K562 (cell line): ENCODE measurements around the gene CHMP2A. TPM values are rescaled to one million over a fixed set of nuclear protein-coding genes. Genes with fewer than 3 reads are reported as not detected.
A peak's percentile ranks its signal among the peaks of the same experiment; 100 is the strongest.

ENCODE experiments used
- ARID4B ChIP-seq: sonication (generic); formaldehyde crosslinking; IDR thresholded peaks from 2 replicates; pipeline ENCODE4 v1.8.0; 2022; ENCODE audit warnings: mild to moderate bottlenecking, missing genetic modification reagents
- CBX1 ChIP-seq: sonication (generic); IDR thresholded peaks from 2 replicates; pipeline ENCODE4 v1.6.1; 2016; ENCODE audit warnings: antibody characterized with exemption, low read depth, mild to moderate bottlenecking
- CBX8 ChIP-seq: fragments of 200-600 bp; sonication (generic); IDR thresholded peaks from 2 replicates; pipeline ENCODE4 v1.6.1; 2012; ENCODE audit warnings: borderline replicate concordance, mixed run types, low read depth, mild to moderate bottlenecking, moderate library complexity, mixed read lengths, low read length, control low read depth, inconsistent platforms; ENCODE audit not compliant: poor library complexity, severe bottlenecking; ENCODE audit errors: extremely low read depth
- EP300 ChIP-seq: IDR thresholded peaks from 2 replicates; pipeline ENCODE4 v1.6.1; 2012; ENCODE audit warnings: low read length, improper control_type of control experiment
- GABPA ChIP-seq: fragments of 200-800 bp; sonication (Bioruptor generic); conservative IDR thresholded peaks from 2 replicates; pipeline ENCODE4 v1.6.1; 2016; ENCODE audit warnings: low read depth, missing genetic modification characterization, missing compliant biosample characterization
- GTF3C2 ChIP-seq: IDR thresholded peaks from 3 replicates; pipeline ENCODE4 v1.6.1; 2011; ENCODE audit warnings: borderline replicate concordance, mild to moderate bottlenecking, moderate library complexity; ENCODE audit not compliant: insufficient read length; ENCODE audit errors: extremely low read depth
- NFE2 ChIP-seq: IDR thresholded peaks from 2 replicates; pipeline ENCODE4 v1.6.1; 2014; ENCODE audit warnings: antibody characterized with exemption, low read depth
- UBTF ChIP-seq, 2 experiments: IDR thresholded peaks; 2 replicates each; pipeline ENCODE4 v1.6.1; 2012; ENCODE audit warnings: improper control_type of control experiment in 2 of 2, low read depth in 2 of 2, low read length in 2 of 2, borderline replicate concordance in 1 of 2
- polyA plus RNA-seq, 8 experiments: library from polyadenylated mRNA; depleted of rRNA in 4 of 8; stranded (reverse) in 5 of 8; unstranded in 3 of 8; fragments of >200 nt; fragmentation: Nextera tagmentation in 2 of 8; fragmentation: Illumina TruSeq in 1 of 8; extraction: Ambion mirVana in 2 of 8; extraction: Trizol in 1 of 8; gene quantifications; 2 replicates each; pipeline versions ENCODE4 v1.2.1 to v1.2.3, GENCODE V29; 2011 to 2014; ENCODE audit warnings: inconsistent platforms in 1 of 8, missing spikeins in 1 of 8
- total RNA-seq, 7 experiments: library from RNA; depleted of rRNA in 6 of 7; stranded (reverse); fragments of >200 nt in 6 of 7; fragmentation: Illumina TruSeq in 2 of 7; extraction: Trizol in 2 of 7; gene quantifications; 2 replicates each; pipeline versions ENCODE4 v1.2.1 to v1.2.3, GENCODE V29; 2011 to 2021; ENCODE audit warnings: low replicate concordance in 1 of 7

The CHMP2A gene
- total and polyA plus RNA-seq, 9 of the 15 experiments (the other 6 are each of a cell fraction or from before 2014, with no cell fraction given) = 57.6 to 159 (median 87.2) TPM

- TF ChIP-seq CBX8 (no peak), GABPA (tag) (0 out of 2 replicates have a peak, but pooled peaks have one; percentile 32), EP300 (peak; percentile 75), GTF3C2 (no peak), NFE2 (peak; percentile 32; the same call in 1 of the 2 replicates), UBTF (IDR thresholded peaks at IDR 0.05; ENCODE audit: borderline replicate concordance in 1 of 2, low read depth in 2 of 2, low read length in 2 of 2) (0 out of 4 replicates have a peak, but pooled peaks have one; percentile 15 to 41), CBX1 (peak; percentile 24; the same call in 1 of the 2 replicates), ARID4B (CRISPR knock-in tag) (0 out of 2 replicates have a peak, but pooled peaks have one; percentile 31)
Measured at GRCh38 chr19:58584498-58585441, 29.9 kb upstream of the CHMP2A start (continued).
